WERI-Rb-1 (cell line): Measurements from ENCODE around the gene C3orf38.

Experiments
- DNase-seq: peaks from one replicate; pipeline ENCODE4 v3.0.0-alpha.2; 2020
- H3K27ac ChIP-seq: fragments of 250-450 bp; sonication (Bioruptor Pico); 2 replicates; pipeline ENCODE4 v1.5.1; 2020; ENCODE audit warnings: mild to moderate bottlenecking, moderate library complexity
- H3K27me3 ChIP-seq: fragments of 250-450 bp; sonication (Bioruptor Pico); 2 replicates; pipeline ENCODE4 v1.5.1; 2021; ENCODE audit warnings: mild to moderate bottlenecking, low read depth, moderate library complexity; ENCODE audit not compliant: insufficient read depth, severe bottlenecking
- H3K36me3 ChIP-seq: fragments of 250-450 bp; sonication (Bioruptor Pico); 2 replicates; pipeline ENCODE4 v1.5.1; 2020; ENCODE audit warnings: mild to moderate bottlenecking, moderate library complexity
- H3K4me3 ChIP-seq: 2 replicates; pipeline ENCODE4 v1.5.1; 2011; ENCODE audit warnings: low read depth, mild to moderate bottlenecking, control low read depth, low read length
- H3K9me3 ChIP-seq: fragments of 250-450 bp; sonication (Bioruptor Pico); 2 replicates; pipeline ENCODE4 v1.5.1; 2021; ENCODE audit warnings: mild to moderate bottlenecking, moderate library complexity; ENCODE audit not compliant: severe bottlenecking
- TF ChIP-seq, protein P1 (sequence below): IDR thresholded peaks from 2 replicates; pipeline ENCODE4 v1.5.1; 2011; ENCODE audit warnings: low read depth, mild to moderate bottlenecking, control low read depth, inconsistent platforms, low read length

The C3orf38 gene

DNA sequence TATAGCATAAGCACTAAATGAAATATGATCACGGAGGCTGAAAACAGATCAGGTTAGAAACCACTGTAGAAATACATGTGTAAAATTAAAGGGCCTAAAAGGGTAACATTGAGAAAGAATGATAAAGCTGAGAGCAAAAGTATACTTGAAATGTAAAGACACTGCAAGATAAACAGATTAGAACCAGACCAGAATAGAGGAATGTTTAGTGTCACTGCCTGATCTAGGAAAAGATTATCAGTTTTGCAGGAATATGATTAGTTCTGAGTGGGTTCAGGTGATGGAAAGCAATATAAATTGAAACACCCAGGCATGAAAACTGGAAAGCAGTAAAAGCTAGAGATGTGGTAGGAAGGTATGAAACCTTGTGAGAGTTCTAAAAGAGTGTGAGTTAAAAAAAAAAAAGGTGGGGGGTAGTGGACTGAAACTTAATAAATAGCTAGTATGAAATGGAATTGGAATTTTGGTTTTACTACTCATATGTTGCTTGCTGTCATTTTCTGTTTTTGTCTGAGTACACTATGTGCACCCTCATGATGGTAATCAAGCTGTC, 16.0 kb upstream of the C3orf38 start:
- no peaks in the 10 kb centered on the region for H3K27me3 ChIP-seq
- no peaks in the 10 kb centered on the region for H3K9me3 ChIP-seq
- peaks cover 40% of the 10 kb centered on the region for H3K36me3 ChIP-seq
- DNase-seq: no peak
- no peak overlapping the region for H3K4me3 ChIP-seq
- TF ChIP-seq, protein P1, sequence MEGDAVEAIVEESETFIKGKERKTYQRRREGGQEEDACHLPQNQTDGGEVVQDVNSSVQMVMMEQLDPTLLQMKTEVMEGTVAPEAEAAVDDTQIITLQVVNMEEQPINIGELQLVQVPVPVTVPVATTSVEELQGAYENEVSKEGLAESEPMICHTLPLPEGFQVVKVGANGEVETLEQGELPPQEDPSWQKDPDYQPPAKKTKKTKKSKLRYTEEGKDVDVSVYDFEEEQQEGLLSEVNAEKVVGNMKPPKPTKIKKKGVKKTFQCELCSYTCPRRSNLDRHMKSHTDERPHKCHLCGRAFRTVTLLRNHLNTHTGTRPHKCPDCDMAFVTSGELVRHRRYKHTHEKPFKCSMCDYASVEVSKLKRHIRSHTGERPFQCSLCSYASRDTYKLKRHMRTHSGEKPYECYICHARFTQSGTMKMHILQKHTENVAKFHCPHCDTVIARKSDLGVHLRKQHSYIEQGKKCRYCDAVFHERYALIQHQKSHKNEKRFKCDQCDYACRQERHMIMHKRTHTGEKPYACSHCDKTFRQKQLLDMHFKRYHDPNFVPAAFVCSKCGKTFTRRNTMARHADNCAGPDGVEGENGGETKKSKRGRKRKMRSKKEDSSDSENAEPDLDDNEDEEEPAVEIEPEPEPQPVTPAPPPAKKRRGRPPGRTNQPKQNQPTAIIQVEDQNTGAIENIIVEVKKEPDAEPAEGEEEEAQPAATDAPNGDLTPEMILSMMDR: no peak
- H3K27ac ChIP-seq: no peak overlapping the region

DNA sequence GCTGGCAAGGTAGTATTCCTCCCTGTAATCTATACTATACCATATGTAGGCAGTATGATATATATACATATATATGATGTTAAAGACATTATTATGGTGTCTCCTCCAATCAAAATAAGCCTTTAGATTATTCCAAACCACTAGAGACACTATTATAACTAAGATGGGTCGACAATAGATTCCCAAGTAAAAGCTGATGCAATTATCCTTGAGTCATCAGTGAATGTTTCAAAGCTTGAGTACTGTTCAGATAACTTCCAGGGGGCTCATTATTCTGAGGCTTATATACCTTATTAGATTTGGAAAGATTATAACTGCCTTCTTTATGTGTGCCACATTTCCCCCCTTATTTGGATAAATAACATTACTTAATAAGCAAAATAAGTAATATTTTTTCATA, 11.9 kb upstream of the C3orf38 start:
- Histone ChIP-seq H3K4me3 (no peak overlapping the region), H3K36me3 (peaks cover 57% of the 10 kb centered on the region), H3K27ac (no peak overlapping the region), H3K9me3 (no peaks in the 10 kb centered on the region), H3K27me3 (no peaks in the 10 kb centered on the region)
- no peak for DNase-seq
- TF ChIP-seq, protein P1: no peak

DNA sequence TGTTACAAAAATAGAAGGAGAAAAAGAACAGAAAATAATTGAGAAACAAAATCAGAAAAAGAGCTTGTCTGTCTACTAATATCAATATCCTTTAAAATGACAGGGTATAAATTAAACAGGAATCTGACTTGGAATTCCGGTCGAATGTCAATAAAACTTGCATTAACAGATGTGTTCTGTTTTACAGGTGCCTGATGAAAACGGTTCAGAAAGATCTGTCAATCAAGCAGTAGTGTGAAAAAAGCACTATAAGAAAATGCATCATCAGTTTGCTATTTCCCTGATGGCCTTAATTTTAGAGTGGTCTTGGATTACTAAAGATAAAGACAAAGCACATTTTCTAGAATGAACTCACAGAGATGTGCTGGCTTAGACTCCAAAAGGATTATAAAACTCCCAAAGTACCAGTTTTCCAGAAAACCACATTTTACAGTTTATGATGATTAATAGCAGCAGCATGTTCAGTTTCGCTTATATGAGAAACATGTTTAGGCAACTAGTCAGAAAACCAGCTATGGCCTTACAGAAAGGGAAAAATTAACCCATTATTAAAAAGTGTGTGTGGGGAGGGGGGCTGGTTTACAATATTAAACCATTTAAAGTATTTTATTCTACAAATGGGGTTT, 8.2 kb upstream of the C3orf38 start:
- TF ChIP-seq, protein P1: no peak
- no peak for DNase-seq
- Histone ChIP-seq H3K9me3 (no peaks in the 10 kb centered on the region), H3K36me3 (peaks cover 38% of the 10 kb centered on the region), H3K27ac (no peak overlapping the region), H3K27me3 (no peaks in the 10 kb centered on the region), H3K4me3 (no peak overlapping the region)

DNA sequence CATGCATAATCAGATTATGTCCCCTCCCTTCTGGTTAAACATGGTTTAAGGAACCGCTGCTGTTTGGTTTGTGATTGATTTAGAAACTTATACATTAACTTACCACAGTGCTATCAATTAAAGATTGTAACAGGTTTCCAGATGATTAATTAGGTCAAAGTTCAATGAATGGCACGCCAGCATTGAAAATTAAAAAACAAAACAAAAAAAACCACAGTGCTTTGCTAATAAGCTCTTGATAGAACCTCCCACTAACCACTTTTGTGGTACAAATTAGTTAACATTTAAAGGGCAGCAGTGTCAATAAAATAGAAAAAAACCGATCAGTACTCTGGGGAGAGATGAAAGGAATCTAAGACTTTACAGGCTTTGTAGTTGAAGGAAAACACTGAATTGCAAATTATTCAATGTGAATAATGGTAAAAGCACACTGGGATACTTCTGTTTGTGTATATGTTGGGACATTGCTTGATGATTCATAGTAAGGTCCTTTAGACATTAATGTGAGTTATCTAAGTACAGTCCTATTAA, 7.6 kb upstream of the C3orf38 start:
- Histone ChIP-seq H3K9me3 (no peaks in the 10 kb centered on the region), H3K27me3 (no peaks in the 10 kb centered on the region), H3K27ac (no peak overlapping the region), H3K4me3 (no peak overlapping the region), H3K36me3 (peaks cover 35% of the 10 kb centered on the region)
- no peak for DNase-seq
- TF ChIP-seq, protein P1: no peak

DNA sequence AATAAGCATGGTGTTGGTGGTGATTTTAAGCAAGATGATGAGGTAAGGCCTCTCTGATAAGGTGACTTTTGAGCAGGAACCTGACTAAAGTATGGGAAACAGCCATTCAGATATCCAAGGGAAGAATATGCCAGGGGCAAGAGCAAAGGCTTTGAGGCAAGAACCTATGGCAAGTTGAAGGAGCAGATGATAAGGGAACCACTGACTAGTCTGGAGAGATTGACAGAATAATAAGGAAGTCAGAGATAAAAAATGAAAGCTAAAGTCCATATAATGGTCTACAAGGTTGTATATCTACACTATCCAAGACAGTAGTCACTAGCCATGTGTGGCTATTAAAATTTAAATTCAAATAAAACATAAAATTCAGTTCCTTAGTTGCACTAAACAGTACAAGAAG, 2.5 kb upstream of the C3orf38 start:
- H3K27me3 ChIP-seq: no peaks in the 10 kb centered on the region

More for the DNA sequence above, 2.5 kb upstream of the C3orf38 start:
- no peak for DNase-seq
- H3K36me3 ChIP-seq: peaks cover 4% of the 10 kb centered on the region; the same call in 1 of the 2 replicates
- no peaks in the 10 kb centered on the region for H3K9me3 ChIP-seq
- TF ChIP-seq, protein P1: no peak
- no peak overlapping the region for H3K4me3 ChIP-seq
- H3K27ac ChIP-seq: no peak overlapping the region
